Stomach smooth muscle (tissue), 2 donors: ENCODE data around the gene FAIM2.

Experiments
- H3K27ac ChIP-seq: one replicate; pipeline ENCODE4 v1.7.0; 2013; ENCODE audit warnings: mild to moderate bottlenecking, low read length, inconsistent platforms
- H3K27me3 ChIP-seq, 2 donors: one replicate each; pipeline ENCODE4 v1.7.0; 2013; ENCODE audit warnings: low read length in 2 of 2; ENCODE audit not compliant: insufficient read depth in 2 of 2, control insufficient read depth in 1 of 2
- H3K36me3 ChIP-seq, 2 donors: one replicate each; pipeline ENCODE4 v1.7.0; 2013; ENCODE audit warnings: low read length in 2 of 2; ENCODE audit not compliant: control insufficient read depth in 2 of 2, insufficient read depth in 2 of 2
- H3K4me1 ChIP-seq: one replicate; pipeline ENCODE4 v1.7.0; 2013; ENCODE audit warnings: low read length; ENCODE audit not compliant: control insufficient read depth, insufficient read depth
- H3K4me3 ChIP-seq, 2 donors: one replicate each; pipeline ENCODE4 v1.7.0; 2013; ENCODE audit warnings: low read length in 2 of 2
- H3K9ac ChIP-seq, 2 donors: one replicate each; pipeline ENCODE4 v1.7.0; 2013; ENCODE audit warnings: low read length in 2 of 2, mild to moderate bottlenecking in 1 of 2
- H3K9me3 ChIP-seq, 2 donors: one replicate each; pipeline ENCODE4 v1.7.0; 2013; ENCODE audit warnings: low read length in 2 of 2; ENCODE audit not compliant: control insufficient read depth in 2 of 2
- donor health status: healthy.
- donor health status: Pancreatic carcinoma.

FAIM2 gene

DNA sequence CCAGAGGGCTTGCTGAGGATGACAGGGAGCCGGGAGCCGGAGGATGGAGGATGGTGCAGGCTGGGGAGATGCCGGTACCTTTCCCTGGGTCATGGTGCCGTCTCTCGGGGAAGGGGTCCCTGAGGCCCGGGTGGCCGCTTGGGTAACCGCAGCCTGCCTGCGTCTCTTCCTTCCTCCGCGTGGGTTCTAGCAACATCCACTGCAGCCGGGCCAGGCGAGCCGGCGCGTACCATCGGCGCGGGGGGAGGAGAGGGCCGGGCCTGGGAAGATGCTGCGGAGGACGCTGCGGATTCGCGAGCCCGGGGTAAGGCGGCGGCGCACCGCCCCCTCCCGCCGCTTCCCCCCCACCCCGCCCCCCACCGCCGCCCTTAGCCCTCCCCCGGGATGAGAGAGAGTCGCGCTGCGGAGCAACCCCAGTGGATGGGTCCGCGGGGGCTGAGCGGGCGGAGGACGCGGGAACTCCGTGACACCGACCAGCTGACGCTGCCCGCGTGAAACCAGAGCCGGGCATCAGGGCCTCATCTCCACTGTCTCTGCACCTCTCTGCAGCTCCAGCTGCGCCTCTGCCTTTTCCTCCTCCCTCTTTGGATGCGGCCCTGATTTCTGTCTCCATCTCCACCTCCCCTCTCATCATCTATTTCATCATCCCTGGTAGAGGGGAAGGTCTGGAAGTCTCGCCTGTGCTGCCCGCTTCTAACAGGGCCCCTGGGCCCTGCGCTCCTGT is at the start of gene FAIM2:
Gene FAIM2 (minus strand): TSS at position 201 of the 724 bp plus-strand sequence. CDS start 108 bp downstream, at position 93.
- Histone ChIP-seq H3K36me3 (no peaks in the 10 kb centered on the region), H3K4me1 (peaks cover 7% of the 10 kb centered on the region), H3K9ac (peak within 1 kb of the TSS; percentile 5 to 51), H3K9me3 (no peaks in the 10 kb centered on the region), H3K27me3 (peaks cover 7 to 10% of the 10 kb centered on the region in 2 donors), H3K27ac (no peak within 1 kb of the TSS), H3K4me3 (peak within 1 kb of the TSS in 1 of 2 donors; percentile 61)

DNA sequence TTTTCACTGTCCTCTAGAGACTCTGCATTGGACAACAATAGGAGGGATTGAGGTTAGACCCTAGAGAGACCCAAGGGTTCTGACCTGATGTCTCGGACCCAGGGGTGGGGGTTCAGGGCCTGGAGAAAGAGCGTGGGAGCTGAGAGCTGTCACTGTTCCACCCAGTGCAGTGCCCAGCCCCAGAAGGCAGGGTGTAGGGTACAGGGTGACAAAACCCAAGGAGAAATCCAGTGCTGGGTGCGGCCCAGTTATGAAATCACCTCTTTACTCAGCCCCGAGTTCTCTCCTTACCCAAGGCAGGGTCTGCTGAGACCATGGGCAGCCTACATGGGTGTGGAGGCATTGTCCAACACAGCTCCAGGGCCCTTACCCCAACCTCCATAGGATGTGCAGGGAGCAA is 49.5 kb upstream of the FAIM2 start:
- H3K4me1 ChIP-seq, result peaks cover 4% of the 10 kb centered on the region
- no peak overlapping the region for H3K9ac ChIP-seq
- no peaks in the 10 kb centered on the region for H3K36me3 ChIP-seq
- H3K9me3 ChIP-seq, result no peaks in the 10 kb centered on the region
- no peak overlapping the region for H3K27ac ChIP-seq
- H3K4me3 ChIP-seq, result no peak overlapping the region
- H3K27me3 ChIP-seq, result peaks cover 31 to 40% of the 10 kb centered on the region in 2 donors

DNA sequence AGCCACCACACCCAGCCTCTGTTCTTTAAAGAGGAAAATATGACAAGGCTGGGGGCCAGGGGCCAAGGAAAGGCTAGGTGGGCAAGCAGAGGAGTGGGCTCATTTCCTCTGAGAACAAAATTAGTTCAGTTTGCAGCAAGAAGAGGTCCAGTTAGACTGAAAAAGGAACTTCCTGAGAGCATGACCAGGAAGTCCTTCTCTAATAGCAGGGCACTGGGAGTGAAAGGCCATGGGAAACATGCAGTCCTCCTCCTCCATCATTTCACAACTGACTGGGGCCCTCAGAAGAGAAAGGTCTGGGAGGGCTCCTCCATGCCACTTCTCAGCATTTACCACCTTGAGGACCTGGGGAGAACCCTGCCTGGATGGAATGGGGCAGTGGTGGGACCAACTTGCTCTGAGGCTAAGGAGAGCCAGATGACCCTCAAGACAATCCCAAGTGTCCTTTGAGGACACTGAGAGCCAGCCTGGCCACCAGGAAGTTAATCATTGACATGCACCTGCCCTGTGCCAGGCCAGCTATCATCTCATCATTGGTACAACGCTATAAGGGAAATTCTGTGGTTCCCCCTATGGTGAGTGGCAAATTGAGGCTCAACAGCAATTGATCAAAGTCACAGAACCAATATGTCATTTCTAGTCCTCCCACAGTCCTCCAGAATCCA is 48.8 kb upstream of the FAIM2 start:
- H3K4me1 ChIP-seq, result peaks cover 4% of the 10 kb centered on the region
- peaks cover 28 to 33% of the 10 kb centered on the region in 2 donors for H3K27me3 ChIP-seq
- no peak overlapping the region for H3K27ac ChIP-seq
- H3K9ac ChIP-seq, result no peak overlapping the region
- no peak overlapping the region for H3K4me3 ChIP-seq
- H3K9me3 ChIP-seq, result no peaks in the 10 kb centered on the region
- no peaks in the 10 kb centered on the region for H3K36me3 ChIP-seq

DNA sequence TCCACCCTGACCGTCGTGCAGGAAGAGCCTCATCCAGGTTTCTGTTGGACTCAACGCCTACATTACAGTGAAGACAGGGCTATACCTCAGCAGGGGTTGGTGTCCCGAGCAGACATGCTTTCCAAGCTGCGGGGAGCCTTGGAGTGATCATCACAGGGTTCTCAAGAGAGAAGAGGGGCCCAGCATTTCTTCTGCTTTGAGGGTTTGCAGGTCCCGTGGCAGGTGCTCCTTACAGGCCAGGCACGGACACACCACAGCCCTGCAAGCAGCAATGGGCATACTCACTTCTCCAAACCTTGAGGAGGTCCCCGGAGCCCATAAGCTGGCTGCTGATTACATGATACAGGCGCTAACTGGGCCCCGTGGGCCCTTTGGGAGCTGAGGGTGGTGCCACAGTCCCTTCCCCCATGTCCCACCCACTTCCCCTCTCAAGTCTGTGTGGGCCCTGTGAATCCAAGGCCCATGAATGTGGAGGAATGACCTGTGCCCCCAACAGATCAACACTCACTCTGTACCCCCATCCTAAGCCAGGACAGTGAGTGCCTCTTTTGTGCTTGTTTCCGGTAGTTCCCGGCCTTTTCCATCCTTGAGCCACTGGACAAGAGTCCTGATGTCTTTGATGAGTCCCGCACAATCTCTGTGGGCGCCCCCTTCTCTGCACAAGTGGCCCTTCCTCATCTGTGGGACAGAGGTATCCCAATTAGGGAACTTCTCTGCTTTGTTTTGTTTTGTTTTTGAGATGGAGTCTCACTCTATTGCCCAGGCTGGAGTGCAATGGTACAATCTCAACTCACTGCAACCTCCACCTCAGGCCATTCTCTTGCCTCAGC is 47.9 kb upstream of the FAIM2 start:
- Histone ChIP-seq H3K9me3 (no peaks in the 10 kb centered on the region), H3K36me3 (no peaks in the 10 kb centered on the region), H3K4me1 (peaks cover 4% of the 10 kb centered on the region), H3K9ac (no peak overlapping the region), H3K27ac (no peak overlapping the region), H3K4me3 (no peak overlapping the region), H3K27me3 (peaks cover 26 to 27% of the 10 kb centered on the region in 2 donors)

DNA sequence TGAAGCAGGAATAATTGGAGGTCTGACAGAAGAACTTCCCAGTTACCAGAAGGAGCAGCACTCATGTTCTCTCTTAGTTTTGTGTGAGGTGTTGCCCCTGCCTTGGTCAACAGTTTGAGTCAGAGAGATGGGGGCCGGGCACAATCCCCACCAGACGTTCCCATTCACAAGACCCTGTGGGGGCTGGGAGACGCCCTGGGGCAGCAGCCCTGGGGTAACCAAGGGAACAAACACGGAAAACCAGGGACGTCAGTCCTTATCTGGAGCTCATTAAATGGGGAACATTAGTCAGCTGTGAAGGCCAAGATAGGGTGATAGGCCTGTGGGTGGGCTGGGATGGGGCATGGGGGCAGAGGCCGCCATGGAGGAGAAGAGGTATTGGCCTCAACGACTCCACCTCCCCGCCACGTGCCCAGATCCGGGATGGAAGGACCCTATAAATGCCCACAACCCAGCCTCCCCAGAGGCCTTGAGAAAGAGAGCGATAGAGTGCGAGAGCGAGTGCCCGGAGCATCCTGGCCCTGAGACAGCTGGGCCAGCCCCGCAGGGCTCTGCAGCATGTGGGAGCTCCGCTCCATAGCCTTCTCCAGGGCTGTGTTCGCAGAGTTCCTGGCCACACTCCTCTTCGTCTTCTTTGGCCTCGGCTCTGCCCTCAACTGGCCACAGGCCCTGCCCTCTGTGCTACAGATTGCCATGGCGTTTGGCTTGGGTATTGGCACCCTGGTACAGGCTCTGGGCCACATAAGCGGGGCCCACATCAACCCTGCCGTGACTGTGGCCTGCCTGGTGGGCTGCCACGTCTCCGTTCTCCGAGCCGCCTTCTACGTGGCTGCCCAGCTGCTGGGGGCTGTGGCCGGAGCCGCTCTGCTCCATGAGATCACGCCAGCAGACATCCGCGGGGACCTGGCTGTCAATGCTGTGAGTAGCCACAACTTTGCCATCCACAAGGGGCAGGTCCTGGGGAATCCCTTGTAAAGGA is 46.9 kb upstream of the FAIM2 start, which contains the start of gene AQP2:
Gene AQP2 (plus strand): TSS at position 465 of the 979 bp plus-strand sequence. CDS start 94 bp downstream, at position 559.
- Histone ChIP-seq H3K9me3 (no peaks in the 10 kb centered on the region), H3K27me3 (peaks cover 19 to 22% of the 10 kb centered on the region in 2 donors), H3K4me1 (peaks cover 4% of the 10 kb centered on the region), H3K9ac (no peak within 1 kb of the TSS), H3K4me3 (no peak within 1 kb of the TSS), H3K27ac (no peak within 1 kb of the TSS), H3K36me3 (no peaks in the 10 kb centered on the region)

DNA sequence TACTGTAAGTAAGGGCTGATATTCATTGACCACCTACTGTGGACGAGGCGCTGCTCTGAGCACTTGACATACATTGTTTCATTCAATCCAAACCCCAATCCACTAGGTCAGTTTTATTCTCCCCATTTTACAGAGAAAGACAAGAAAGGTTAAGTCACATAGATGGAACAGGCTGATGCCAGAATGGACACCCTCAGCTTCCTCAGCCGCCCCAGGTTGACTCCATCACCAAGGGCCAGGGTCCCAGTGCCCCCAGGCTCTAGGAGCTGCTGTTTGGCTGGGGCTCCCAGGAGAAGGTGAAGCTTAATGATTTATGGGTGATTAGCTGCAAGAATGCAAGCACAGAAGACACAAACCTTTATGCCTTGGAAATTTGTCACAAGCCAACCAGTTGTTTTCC is 46.2 kb upstream of the FAIM2 start:
- Histone ChIP-seq H3K4me3 (no peak overlapping the region), H3K4me1 (no peaks in the 10 kb centered on the region), H3K9ac (no peak overlapping the region), H3K27me3 (peaks cover 15 to 16% of the 10 kb centered on the region in 2 donors), H3K36me3 (no peaks in the 10 kb centered on the region), H3K9me3 (no peaks in the 10 kb centered on the region), H3K27ac (no peak overlapping the region)

DNA sequence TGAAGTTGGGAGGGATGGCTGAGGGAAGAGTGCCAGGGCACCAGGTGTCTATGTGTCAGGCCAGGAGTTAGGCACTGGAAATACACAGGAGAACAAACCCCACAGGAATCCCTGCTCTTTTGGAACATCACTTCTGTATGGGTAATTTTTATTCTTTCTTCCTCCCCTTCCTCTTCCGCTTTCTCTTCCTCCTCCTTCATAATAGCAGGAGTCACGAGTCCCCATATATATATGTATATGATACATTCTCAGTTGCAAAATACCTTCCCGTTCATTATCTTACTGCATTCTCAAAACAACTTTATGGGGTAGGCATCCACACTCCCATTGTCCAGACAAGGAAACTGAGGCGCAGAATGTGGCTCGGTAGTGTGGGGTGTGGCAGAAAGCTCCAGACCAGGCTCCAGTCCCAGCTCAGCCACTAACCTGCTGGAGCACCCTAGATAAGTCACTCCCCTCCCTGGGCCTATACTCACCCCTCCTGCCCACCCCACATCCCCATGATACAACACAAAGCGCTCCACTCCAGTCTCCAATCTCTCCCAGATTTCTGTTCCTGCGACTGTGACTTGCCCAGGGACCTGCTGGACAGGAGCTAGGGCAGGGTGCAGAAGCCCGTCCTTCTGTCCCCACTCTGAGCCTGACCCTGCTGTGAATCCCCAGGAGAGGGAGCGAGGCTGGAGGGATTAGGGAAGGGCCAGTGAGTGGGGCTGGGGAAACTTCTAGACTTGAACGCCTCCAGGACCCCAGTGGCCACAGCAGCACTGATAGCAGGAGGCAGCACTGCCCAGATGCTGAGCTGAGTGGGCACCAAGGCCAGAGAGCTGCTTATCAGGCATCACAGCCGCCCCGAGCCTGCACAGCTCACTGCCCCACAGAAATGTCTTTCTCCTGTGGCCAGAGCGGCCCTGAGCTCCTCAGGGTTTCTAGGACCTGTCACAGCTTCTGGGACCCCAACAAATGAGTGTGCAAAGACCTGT is 45.5 kb upstream of the FAIM2 start:
- Histone ChIP-seq H3K4me3 (no peak overlapping the region), H3K9me3 (no peaks in the 10 kb centered on the region), H3K27me3 (peaks cover 8 to 9% of the 10 kb centered on the region in 2 donors), H3K4me1 (no peaks in the 10 kb centered on the region), H3K9ac (no peak overlapping the region), H3K27ac (no peak overlapping the region), H3K36me3 (no peaks in the 10 kb centered on the region)

DNA sequence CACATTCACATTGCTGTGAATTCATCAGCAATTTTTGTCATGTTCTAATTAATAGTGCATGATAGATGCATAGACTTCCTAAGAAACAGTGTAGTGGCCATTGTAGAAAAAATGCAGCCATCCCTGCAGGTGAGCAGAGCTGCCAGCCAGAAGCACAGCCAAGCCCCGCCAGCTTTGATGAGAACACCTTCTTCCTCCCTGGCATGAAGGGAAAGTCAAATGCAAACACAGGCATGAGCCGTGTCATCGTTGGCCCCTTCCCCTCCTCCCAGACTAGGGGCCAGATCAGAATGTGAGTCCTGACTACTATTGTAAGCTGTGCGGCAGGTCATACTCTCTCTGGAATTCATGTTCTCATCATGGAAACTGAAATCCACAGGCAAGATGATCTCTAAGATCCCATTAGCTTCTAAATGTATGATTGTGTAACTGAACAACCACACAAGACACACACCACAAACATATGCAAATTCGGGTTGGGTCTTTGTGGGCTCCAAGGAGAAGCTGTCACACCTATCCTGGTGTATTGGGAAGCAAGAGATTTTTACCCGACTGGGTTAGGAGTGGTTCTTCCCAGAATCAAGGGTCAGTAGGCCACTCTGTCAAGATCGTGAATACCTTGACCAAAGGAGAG is 44.0 kb upstream of the FAIM2 start:
- H3K4me1 ChIP-seq, result no peaks in the 10 kb centered on the region
- H3K27ac ChIP-seq, result no peak overlapping the region
- no peaks in the 10 kb centered on the region for H3K9me3 ChIP-seq
- no peak overlapping the region for H3K4me3 ChIP-seq
- H3K27me3 ChIP-seq, result peaks cover 0 to 2% of the 10 kb centered on the region in 2 donors
- no peak overlapping the region for H3K9ac ChIP-seq
- H3K36me3 ChIP-seq, result no peaks in the 10 kb centered on the region

DNA sequence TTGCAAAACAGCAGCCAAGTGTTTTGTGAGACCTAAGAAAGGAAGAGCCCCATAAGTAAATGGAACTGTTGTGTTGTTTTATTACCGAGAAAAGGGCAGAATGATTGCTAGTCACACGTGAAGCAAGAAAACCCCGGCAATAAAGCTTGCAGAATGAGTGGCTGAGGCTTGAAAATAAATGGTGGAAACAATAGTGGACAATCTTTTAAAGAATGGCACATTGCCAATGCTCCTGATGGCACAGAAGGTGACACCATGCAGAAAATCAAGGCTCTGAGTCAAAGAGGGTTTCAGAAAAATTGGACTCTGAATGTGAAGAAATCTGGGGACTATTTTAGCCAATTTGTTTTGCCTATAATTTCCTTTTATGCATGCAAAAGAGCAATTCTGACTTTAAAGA is 42.8 kb upstream of the FAIM2 start:
- peaks cover 0 to 2% of the 10 kb centered on the region in 2 donors for H3K27me3 ChIP-seq
- no peaks in the 10 kb centered on the region for H3K36me3 ChIP-seq
- H3K4me1 ChIP-seq, result no peaks in the 10 kb centered on the region
- H3K9me3 ChIP-seq, result no peaks in the 10 kb centered on the region
- H3K27ac ChIP-seq, result no peak overlapping the region
- H3K9ac ChIP-seq, result no peak overlapping the region
- no peak overlapping the region for H3K4me3 ChIP-seq
